SIG-M5 treated with dmso at 0.1 percent for 504 hours (cell line): ENCODE measurements around the gene PRKCZ.
"Not testable (repeated sequence)": the region's sequence is repeated elsewhere in the genome, so short reads cannot be mapped to it uniquely, and the experiment has no call there.

Experiments used
- DNase-seq: peaks from one replicate; lab custom pipeline; 2025; ENCODE audit not compliant: unreplicated experiment; lab: John Stamatoyannopoulos, UW

PRKCZ gene

DNA sequence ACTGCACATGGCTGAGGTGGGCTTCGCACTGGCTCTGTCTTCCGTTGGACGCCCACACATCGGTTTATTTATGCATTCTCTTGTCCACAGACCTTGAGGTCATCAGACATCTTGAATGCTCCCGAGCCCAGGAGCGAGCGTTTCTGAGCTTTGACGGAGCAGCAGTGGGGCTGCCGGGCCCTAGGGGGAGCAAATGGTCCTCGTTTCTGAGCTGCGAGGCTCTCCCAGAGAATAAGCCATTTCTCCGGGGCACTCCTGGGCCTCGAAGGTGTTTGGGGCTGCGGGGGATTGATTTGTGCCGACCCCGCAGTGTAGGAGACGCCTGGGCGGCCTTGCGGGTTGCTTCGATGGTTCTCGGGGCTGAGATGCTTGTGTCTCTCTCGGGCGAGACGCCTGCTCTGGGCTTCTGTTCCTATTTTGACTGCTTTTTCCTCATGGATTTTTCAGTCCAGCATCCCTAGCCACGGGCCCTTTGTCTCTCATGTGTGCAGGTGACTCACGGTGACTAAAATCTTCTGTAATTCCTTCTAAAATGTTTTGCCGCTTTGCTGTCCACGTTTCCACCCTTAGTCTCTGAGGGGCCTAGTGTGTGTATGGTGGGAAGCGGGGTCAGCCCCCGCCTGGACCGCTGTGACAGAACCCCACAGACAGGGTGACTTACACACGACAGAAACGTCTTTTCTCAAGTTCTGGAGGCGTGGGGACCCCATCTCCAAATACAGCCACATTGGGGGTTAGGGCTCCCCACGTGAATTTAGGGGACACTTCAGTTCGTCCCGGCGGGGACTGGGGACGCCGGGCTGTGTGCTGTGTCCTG lies 82.2 kb downstream of the PRKCZ start:
- peak; percentile 32 for DNase-seq

DNA sequence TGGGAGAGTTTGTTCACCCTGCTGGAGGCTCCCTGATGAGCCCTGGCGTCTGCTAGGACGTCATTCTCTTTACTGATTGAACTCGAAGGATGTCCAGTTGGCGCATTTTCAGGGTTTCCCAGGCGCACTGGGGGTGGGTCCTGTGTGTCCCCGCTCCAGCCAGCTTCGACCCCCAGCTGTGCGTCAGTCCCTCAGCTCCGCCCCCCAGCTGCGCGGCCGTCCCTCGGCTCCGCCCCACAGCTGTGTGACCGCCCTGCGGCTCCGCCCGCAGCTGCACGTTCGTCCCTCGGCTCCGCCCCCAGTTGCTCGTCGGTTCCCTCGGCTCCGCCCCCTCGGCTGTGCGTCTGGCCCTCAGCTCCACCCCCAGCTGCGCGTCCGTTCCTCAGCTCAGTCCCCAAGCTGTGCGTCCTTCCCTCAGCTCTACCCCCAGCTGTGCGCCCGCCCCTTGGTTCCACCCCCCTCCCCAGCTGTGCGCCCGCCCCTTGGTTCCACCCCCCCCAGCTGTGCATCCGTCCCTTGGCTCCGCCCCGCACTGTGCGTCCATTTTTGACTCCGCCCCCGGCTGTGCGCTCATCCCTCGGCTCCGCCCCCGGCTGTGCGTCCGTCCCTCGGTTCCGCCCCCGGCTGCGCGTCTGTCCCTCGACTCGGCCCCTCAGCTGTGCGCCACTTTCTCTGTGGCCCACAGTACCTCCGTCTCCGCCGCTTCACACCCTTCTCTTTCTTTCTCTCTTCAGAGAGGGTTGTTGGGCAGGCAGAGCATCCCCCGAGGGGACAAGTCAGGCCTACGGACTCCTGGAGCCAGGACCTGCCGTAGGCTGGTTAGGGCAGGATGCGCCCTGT lies 83.0 kb downstream of the PRKCZ start:
- peak; percentile 93 for DNase-seq

DNA sequence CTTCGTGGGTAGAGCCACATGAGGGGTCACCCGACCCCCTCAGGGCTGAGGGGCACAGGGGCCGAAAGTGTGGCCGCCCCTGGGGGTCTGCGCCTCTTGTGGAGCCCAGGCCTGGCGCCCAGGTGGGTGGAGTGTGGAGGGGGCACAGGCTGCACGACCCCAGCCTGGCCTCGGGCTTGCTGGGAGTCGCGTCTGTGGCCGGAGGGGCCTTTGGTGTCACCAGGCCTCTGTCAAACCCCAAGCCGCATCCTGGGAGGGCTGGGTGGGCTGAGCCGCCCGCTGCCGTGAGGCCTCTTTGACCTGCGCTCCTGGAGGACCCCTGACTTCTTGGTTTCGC lies 83.6 kb downstream of the PRKCZ start:
- DNase-seq = no peak

DNA sequence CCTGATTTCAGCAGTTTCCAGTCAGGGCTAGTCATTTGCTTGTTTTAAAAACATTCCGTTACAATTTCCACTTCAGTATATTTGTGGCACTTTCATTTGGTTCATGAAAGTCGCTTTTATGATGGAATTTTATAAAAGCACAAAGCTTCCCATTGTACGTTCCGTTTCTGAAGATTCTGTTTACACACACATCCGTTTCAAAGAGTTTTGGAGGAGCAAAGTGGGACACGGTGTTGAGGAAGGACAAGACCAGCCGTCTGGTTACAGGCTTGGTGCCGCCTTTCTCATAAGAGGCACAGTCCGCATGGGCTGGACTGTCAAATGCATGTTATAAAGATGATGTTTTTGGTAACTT lies 84.0 kb downstream of the PRKCZ start:
- no peak for DNase-seq

DNA sequence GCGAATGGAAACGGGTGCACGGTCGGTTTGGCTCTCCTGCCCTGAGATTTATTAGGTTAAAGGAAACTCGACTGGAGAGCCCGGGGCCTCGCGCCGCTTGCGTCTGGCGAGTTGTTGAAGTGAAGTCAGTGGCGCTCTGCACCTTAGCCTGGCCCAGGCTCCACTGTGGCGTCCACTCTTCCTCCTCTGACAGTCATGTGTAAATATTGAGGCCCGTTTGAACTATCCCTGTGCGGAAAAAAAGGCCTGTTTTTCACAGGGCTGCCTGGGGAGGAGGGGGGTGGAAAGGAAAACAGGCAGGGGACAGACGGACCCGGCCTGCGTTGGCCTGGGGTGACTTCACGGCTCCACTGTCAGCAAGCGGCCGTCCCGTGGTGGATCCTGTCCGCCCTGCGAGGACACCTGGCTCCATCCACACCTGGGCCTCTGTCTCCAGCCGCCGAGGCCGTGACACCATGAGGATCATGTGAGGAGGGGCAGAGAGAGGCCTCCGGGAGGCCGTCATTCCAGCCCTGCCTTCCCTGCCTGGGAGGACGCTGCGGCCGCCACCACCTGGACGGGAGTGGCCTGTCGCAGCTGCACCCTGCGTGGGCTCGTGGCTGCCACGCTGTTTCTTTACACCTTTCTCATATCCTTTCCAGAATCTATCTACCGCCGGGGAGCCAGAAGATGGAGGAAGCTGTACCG lies 84.6 kb downstream of the PRKCZ start:
- DNase-seq = no peak

DNA sequence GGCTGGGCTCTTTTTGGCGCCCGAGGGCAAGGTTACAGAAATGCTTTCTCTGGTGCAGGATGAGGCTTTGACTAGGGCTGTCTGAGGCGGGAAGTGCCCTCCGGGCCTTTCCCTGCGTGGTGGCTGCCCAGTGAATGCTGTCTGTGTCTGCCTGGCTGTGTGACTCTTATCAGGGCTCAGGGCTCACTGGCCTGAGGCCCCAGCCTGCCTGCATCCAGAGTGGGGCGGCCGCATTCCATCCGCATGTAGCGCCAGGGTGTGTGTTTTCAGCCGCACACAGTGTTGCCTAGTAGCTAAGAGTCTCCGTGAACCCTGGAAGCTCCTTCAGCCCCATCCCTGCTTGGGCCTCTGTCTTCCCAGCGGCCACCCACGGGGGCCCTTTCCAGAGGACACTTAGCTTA lies 85.2 kb downstream of the PRKCZ start:
- no peak for DNase-seq

DNA sequence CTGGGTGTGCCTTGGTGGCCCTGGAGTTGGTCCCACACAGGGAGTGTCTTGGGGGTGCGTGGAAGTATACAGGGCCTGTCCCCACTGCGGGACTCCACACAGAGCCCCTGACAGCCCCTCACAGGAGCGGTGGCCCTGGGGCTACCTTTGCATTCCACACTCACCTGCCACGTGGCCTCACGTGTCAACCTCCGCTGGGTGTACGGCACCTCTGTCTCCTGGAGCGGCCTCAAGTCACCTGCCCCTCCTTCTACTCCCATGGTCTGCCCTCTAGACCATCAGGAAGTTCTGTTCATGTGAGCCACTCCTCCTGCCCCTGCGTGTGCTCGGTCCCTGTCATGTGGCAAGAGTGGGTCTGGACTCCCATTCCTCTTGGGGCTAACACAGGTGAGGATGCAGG lies 85.7 kb downstream of the PRKCZ start:
- DNase-seq = no peak

DNA sequence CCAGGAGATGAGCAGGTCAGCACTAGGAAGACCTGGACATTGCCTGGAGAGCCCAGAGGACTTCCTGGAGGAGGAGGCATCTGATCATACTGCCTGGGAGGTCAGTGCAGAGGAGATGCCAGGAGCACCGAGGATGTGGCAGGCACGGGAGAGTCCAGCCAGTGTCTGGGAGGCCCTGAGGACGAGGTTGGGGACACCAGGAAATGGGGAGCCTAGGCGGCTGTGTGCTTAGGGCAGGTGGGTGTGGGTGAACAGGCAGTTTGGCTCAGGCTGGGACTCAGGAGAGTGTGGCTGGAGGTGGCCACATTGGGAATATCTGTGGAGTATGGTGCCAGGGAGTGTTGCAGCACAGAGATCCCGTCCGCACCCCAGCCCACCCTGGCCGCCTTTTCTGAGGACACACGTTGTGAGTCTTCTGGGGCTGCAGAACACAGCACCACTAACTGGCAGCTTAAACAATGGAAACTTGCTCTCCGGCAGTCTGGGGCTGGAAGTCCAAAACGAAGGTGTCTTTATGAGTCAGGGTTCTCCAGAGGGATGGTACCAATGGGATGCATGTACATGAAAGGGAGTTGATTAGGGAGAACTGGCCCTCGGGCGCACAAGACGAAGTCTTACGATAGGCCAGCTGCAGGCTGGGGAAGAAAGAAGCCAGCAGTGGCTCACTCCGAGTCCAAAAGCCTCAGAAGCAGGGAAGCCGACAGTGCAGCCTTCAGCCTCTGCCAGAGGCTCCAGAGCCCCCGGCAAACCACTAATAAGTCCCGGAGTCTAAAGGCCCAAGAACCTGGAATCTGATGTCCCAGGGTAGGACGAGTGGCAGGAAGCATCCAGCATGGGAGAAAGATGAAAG lies 86.4 kb downstream of the PRKCZ start:
- DNase-seq = no peak

DNA sequence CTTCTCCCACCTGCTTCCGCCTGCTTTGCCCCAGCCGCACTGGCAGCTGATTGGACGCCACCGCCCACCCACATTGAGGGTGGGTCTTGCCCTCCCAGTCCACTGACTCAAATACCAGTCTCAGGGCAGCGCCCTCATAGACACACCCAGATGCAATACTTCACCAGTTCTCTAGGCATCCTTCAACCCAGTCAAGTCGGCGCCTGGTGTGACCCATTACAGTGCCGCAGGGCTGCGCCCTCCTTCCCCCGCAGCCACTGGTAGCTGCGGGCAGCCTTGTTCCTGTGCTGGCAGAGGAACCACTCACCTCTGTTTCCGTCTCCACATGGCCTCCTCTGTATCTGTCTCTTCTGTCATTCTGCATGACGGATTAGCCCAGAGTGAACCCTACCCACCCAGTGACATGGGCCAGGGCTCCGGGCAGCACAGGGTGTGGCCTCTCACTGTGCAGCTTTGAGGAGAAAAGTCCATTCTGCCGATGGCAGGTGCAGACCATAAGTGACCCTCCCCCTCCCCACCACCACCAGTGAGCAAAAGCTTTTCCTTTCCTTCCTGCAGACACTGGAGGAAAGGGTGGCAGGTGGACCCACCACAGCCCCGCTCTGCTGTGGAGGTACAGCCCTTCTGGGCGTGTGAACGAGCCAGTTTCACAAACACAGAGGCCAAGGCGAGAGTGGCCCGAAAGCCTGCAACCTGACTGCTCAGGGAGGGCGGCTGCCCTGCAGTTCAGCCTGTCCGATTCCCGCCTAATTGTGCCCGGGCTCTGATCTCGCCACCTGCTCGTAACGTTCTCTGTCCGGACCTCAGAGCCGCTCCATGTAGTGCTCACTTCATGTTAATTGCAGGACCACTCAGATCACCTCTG lies 87.3 kb downstream of the PRKCZ start:
- DNase-seq = no peak

DNA sequence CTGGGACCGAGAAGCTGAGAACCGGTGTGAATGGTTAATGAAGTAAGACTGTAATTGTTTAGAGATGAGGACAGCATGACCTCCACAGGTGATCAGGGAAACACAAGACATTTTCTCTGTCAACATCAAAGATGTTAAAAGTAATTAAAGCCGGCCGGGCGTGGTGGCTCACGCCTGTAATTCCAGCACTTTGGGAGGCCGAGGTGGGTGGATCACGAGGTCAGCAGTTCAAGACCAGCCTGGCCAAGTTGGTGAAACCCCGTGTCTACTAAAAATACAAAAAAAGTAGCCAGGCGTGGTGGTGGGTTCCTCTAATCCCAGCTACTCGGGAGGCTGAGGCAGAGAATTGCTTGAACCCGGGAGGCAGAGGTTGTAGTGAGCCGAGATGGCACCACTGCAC lies 88.9 kb downstream of the PRKCZ start:
- not testable (repeated sequence) for DNase-seq

DNA sequence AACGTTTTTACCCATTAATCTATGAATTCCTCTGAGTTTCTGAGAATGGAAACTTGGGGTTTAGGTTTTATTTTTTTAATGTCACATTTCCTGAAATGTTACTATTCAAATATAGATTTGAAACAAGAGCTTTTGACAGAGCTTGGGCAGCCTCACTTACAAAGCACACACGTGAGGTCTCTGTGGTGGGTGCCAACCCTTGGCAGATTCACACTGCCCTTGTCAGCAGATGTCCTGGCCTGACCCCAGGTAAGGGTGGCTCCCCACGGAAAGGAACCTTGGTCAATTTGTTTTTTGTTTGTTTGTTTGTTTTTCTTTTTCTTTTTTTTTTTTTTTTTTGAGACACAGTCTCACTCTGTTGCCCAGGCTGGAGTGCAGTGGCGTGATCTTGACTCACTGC lies 90.8 kb downstream of the PRKCZ start:
- DNase-seq = no peak

DNA sequence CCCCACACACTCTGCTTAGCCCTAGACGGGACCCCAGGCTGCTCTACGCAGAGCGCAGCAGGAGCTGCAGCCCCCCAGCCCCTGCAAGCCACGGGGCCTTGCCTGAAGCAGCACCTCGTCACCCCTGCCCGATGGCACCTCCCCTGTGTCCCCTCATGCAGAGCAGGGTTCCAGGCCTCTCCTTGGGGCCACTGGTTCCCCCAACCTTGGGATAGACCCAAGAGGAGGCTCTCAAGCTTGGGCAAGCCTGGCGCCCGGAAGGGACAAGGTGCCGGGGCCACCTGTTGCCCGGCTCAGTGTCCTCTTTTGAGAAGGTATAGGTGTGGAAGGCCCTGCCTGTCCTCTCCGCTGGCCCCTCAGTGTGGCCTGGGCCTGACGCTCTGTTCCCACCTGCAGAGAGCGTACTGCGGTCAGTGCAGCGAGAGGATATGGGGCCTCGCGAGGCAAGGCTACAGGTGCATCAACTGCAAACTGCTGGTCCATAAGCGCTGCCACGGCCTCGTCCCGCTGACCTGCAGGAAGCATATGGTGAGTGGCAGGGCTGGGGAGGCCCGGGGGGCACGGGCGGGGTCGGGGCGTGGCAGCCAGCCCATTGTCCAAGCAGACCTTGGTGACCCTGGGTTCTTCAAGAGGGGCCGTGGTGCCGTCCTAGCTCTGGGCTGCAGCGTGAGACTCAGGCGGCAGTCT lies 93.7 kb downstream of the PRKCZ start:
- no peak for DNase-seq

DNA sequence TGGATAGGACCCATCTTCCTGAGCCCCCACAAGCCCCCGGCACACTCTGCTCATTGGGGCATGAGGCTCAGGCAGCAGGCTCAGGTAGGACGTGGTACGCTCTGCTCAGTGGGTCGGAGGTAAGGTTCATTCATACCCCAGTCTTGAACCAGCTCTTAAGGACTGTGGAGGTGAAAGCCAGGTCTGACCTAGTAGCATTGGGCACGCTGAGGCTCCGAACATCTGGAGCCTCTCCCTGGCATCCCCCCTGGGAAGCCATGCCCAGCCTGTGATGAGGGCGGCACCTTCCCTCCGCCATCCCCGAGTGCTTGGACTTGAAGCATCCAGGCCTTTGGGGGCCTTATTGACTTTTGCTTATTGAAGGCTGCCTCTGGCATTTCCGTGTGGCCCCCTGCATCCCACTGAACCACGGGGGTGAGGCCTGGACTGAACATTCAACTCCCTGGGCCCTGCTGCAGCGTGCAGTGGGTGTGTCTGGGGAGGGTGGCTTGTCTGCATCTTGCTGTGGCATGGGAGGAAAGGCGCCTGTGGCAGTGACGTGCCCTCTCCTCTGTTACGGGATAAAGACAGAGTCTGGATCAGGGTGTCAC lies 94.4 kb downstream of the PRKCZ start:
- DNase-seq = no peak

DNA sequence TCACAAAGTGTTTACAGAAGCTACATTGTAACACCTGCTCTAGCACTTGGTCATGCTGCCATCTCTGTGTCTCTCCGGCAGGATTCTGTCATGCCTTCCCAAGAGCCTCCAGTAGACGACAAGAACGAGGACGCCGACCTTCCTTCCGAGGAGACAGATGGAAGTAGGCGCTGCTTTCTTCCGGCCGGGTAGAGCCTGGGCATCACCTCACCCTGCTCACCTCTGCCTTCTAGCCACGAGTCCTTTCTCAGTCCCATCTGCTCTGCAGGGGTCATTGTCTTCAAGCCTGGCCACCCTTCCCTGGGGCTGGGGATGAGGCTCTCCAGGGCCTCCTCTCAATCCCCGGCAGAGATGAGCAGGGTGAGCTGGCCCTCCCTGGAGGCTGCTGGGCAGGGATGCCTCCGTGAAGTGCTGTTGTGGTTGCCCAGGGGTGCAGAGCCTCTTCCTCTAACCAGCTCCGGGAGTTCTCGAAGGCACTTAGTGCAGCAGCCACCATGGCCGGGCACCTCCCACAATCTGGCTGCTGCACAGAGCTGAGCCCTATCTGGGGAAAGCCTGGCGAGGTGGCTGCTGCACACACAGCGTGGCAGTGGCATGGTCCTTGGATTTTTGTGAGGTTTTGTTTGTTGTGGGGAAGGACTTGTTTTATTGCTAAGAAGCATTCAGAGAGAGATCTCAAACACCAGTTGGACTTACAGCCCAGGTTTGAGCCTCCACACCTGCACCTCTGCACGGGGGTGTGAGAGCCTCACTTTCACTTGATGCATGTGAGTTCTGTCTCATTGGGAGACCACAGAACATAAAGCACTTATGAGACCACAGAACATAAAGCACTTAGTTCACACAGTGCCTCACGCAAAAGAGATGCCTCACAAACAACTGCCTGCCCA lies 96.0 kb downstream of the PRKCZ start:
- no peak for DNase-seq

DNA sequence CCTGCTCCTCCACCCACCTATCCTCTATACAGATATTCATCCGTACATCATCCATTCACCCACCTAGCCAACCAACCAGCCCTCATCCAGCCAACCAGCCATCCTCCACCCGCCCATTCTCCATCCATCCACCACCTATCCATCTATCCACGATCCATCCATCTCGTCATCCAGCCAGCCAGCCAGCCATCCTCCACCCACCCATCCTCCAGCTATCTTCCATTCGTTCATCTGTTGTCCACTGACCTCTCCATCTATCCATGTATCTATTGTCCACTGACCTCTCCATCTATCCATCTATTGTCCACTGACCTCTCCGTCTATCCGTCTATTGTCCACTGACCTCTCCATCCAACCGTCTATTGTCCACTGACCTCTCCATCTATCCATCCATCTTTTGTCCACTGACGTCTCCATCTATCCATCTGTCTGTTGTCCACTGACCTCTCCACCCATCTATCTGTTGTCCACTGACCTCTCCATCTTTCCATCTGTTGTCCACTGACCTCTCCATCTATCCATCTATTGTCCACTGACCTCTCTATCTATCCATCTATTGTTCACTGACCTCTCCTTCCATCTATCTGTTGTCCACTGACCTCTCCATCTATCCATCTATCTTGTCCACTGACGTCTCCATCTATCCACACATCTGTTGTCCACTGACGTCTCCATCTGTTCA lies 96.8 kb downstream of the PRKCZ start:
- no peak for DNase-seq

DNA sequence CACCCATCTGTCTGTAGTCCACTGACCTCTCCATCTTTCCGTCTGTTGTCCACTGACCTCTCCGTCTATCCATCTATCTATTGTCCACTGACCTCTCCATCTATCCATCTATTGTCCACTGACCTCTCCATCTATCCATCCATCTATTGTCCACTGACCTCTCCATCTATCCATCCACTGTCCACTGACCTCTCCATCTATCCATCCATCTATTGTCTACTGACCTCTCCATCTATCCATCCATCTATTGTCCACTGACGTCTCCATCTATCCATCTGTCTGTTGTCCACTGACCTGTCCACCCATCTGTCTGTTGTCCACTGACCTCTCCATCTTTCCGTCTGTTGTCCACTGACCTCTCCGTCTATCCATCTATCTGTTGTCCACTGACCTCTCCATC lies 97.7 kb downstream of the PRKCZ start:
- DNase-seq = not testable (repeated sequence)

DNA sequence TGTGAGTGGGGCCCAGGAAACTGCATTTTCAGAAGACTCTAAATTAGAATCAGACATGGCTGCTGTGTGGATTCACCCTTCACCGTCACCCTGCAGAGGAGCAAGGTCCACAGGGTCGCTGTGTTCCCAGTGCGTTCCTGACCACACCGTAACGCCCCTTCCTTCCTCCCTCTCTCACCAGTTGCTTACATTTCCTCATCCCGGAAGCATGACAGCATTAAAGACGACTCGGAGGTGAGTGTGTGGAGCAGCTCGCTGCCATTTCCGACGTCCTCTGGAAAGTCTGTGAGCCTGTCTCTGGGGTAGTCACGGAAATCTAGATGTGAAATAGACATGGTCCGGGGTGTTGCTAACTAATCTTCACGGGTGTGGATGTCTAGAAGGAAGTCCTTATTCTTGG lies 98.5 kb downstream of the PRKCZ start:
- DNase-seq = peak; percentile 37

DNA sequence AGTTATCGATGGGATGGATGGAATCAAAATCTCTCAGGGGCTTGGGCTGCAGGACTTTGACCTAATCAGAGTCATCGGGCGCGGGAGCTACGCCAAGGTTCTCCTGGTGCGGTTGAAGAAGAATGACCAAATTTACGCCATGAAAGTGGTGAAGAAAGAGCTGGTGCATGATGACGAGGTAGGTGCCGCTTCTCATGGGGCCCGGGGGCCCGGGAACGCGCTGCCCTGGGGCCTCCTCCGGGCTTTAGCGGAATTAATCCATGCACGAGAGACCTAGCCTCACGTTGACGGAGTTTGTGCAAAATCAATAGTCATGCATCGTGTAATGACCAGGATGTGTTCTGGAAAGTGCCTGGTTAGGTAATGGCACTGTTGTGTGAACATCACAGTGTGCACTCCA lies 100.6 kb downstream of the PRKCZ start:
- DNase-seq = peak; percentile 75
